Epithelial cell of proximal tubule (primary cell): ENCODE results near the gene RSBN1L. TPM values are rescaled to one million over a fixed set of nuclear protein-coding genes. Genes with fewer than 3 reads are reported as not detected.

Experiments used
- DNase-seq: peaks from one replicate; pipeline ENCODE4 v3.0.0-alpha.2; 2011; ENCODE audit warnings: low read depth
- H3K4me3 ChIP-seq: 2 replicates; pipeline ENCODE4 v1.5.1; 2011; ENCODE audit warnings: low read depth, mild to moderate bottlenecking, low read length
- total RNA-seq: library from RNA; depleted of rRNA; stranded (reverse); fragments of >200 nt; gene quantifications from 2 replicates; pipeline ENCODE4 v1.2.3, GENCODE V29; 2015
- TF ChIP-seq, protein P1 (sequence below): conservative IDR thresholded peaks from 2 replicates; pipeline ENCODE4 v1.5.1; 2012; ENCODE audit warnings: low read depth, mild to moderate bottlenecking, low read length

RSBN1L gene
- total RNA-seq, 1 donor from 2014 or later: 13.0 TPM

DNA sequence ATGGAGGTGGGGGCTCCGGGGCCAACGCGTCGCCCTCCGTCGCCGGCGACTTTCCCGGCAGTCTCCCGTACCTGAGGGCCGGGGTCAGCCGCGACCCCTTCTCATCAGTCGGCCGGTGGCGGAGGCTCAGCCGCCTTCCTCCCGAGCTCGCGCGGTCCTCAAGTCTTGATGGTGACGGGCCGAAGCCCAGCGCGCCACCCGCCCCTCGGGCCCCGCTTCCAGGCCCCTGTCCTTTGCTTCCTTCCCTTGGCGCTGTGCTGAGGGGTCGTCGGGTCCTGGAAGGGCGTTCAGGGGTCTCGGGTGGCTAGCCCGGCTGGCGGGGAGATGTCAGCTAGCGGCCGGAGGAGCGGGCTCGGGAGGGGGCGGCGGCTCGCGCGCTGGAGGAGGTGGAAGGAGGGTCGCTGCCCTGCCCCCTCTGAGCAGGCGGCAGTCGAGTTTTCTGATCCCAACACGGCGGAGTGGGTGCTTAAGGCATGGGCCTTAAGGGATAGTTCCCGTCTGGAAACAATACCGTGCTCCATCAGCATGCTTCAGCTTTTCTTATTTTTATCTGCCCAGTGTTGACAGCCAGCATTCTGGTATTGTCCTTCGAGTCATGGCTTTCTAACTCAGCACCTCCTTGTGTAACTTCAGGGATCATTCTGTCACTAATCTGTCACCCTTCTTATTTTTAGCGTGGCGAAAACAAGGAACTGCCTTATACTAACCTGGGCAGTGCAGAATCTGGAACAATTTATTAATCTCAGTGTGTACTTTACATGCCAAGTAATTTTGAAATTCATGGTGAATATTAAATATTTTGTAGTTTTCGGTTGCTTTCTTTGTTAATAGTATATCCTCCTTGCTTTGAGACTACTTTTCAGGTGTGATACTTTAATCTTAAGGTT, 103.1 kb downstream of the RSBN1L start:
- DNase-seq: no peak
- TF ChIP-seq, protein P1, sequence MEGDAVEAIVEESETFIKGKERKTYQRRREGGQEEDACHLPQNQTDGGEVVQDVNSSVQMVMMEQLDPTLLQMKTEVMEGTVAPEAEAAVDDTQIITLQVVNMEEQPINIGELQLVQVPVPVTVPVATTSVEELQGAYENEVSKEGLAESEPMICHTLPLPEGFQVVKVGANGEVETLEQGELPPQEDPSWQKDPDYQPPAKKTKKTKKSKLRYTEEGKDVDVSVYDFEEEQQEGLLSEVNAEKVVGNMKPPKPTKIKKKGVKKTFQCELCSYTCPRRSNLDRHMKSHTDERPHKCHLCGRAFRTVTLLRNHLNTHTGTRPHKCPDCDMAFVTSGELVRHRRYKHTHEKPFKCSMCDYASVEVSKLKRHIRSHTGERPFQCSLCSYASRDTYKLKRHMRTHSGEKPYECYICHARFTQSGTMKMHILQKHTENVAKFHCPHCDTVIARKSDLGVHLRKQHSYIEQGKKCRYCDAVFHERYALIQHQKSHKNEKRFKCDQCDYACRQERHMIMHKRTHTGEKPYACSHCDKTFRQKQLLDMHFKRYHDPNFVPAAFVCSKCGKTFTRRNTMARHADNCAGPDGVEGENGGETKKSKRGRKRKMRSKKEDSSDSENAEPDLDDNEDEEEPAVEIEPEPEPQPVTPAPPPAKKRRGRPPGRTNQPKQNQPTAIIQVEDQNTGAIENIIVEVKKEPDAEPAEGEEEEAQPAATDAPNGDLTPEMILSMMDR: no peak
- H3K4me3 ChIP-seq: peak overlapping the region; percentile 94

DNA sequence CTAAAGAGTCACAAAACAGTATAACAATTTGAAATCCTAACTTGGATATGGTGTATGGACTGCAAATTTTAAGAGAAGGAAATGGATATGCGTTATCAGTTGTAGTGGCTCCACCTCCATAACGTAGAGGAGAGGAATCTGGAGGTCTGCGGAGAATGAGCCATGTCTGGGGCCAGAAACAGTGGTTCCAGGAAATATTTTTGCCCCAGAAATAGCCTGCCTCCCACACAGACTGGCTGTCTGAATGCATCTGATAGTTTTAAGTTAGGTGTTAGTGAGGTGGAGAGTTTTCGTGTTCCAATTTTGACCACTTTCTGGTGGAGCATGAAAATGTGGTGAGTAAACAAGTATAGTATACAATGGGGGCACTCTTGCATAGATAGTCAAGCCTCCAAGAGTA, 103.9 kb downstream of the RSBN1L start:
- no peak for DNase-seq
- H3K4me3 ChIP-seq: no peak overlapping the region
- TF ChIP-seq, protein P1: no peak

GRCh38 chr7:77800730-77801129, 104.5 kb downstream of the RSBN1L start:
- H3K4me3 ChIP-seq: no peak overlapping the region
- no peak for DNase-seq
- TF ChIP-seq, protein P1: no peak

GRCh38 chr7:77802557-77803405, 106.5 kb downstream of the RSBN1L start:
- DNase-seq: no peak
- no peak overlapping the region for H3K4me3 ChIP-seq
- TF ChIP-seq, protein P1: no peak

GRCh38 chr7:77806425-77806824, 110.2 kb downstream of the RSBN1L start:
- DNase-seq: no peak
- TF ChIP-seq, protein P1: no peak
- no peak overlapping the region for H3K4me3 ChIP-seq

DNA sequence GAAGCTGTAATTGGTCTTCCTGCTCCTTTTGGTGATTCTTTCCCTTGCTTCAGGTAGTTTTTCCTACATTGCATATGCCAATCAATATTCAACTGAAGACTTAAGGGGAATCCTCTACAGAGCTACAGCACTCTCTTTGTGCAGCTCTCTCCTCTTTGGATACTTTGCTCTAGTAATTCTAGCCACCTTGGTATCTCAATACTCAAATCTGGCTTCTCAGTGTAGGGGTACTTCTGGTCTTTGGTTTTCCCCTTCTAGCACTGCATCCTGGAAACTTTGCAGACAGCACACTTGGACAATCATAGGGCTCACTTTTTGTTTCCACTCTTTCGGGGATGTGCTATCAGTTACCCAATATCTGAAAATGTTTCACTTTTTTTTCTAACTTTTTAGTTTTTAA, 112.3 kb downstream of the RSBN1L start:
- DNase-seq: no peak
- no peak overlapping the region for H3K4me3 ChIP-seq
- TF ChIP-seq, protein P1: no peak
